OCI-LY3 (cell line): ENCODE results near the gene SNTG2.

ENCODE experiments used
- H2AFZ ChIP-seq: fragments of 200-600, 300-600 bp; shearing (Covaris generic); 2 replicates; pipeline ENCODE4 v1.6.0; 2014; ENCODE audit warnings: antibody characterized with exemption, low read depth, low read length
- H3K27ac ChIP-seq: fragments of 200-600, 300-600 bp; sonication (generic); 2 replicates; pipeline ENCODE4 v1.5.1; 2014; ENCODE audit warnings: mild to moderate bottlenecking, low read length, moderate library complexity, mixed read lengths
- H3K27me3 ChIP-seq: fragments of 200-600, 300-600 bp; sonication (generic); 2 replicates; pipeline ENCODE4 v1.6.1; 2014; ENCODE audit warnings: low read depth, low read length, mixed read lengths
- H3K36me3 ChIP-seq: fragments of 200-600, 300-600 bp; sonication (generic); replicated peaks from 2 replicates; pipeline ENCODE3; 2014; ENCODE audit warnings: low read depth, low read length, mixed read lengths
- H3K4me1 ChIP-seq: fragments of 300-600, 200-600 bp; sonication (generic); 2 replicates; pipeline ENCODE4 v1.6.1; 2014; ENCODE audit warnings: low read length, mixed read lengths
- H3K4me2 ChIP-seq: fragments of 200-600, 300-600 bp; sonication (generic); 2 replicates; pipeline ENCODE4 v1.6.1; 2014; ENCODE audit warnings: low read length, mixed read lengths
- H3K4me3 ChIP-seq: fragments of 300-600, 200-600 bp; sonication (generic); 2 replicates; pipeline ENCODE4 v1.5.1; 2014; ENCODE audit warnings: antibody characterized with exemption, mild to moderate bottlenecking, low read length, moderate library complexity
- H3K79me2 ChIP-seq: fragments of 300-600, 200-600 bp; shearing (Covaris generic); 2 replicates; pipeline ENCODE4 v1.6.1; 2014; ENCODE audit warnings: mild to moderate bottlenecking, low read length, mixed read lengths
- H3K9ac ChIP-seq: fragments of 300-600, 200-600 bp; shearing (Covaris generic); 2 replicates; pipeline ENCODE4 v1.6.0; 2014; ENCODE audit warnings: mild to moderate bottlenecking, low read length, moderate library complexity
- H3K9me3 ChIP-seq: fragments of 200-600, 300-600 bp; shearing (Covaris generic); 2 replicates; pipeline ENCODE4 v1.6.1; 2014; ENCODE audit warnings: low read length, mixed read lengths; ENCODE audit not compliant: insufficient read depth
- H4K20me1 ChIP-seq: fragments of 200-600, 300-600 bp; sonication (generic); 2 replicates; pipeline ENCODE4 v1.6.1; 2016; ENCODE audit warnings: low read length, mixed read lengths; ENCODE audit not compliant: insufficient read depth
- CTCF ChIP-seq: fragments of 200-600, 300-600 bp; sonication (generic); IDR thresholded peaks from 2 replicates; pipeline ENCODE4 v1.5.1; 2014; ENCODE audit warnings: antibody characterized with exemption, low read length, low read depth
- EZH2phosphoT487 ChIP-seq: fragments of 200-600 bp; shearing (Covaris generic); IDR thresholded peaks from 2 replicates; pipeline ENCODE4 v1.6.1; 2018; ENCODE audit warnings: antibody characterized with exemption, mixed run types, low read depth

SNTG2 gene

GRCh38 chr2:1266351-1266750 lies 315.7 kb downstream of the SNTG2 start:
- Histone ChIP-seq H3K27me3 (no peaks in the 10 kb centered on the region), H3K4me3 (no peak overlapping the region), H3K36me3 (no peaks in the 10 kb centered on the region), H4K20me1 (no peaks in the 10 kb centered on the region), H3K9me3 (no peaks in the 10 kb centered on the region), H2AFZ (no peak overlapping the region), H3K9ac (no peak overlapping the region), H3K79me2 (no peaks in the 10 kb centered on the region), H3K4me2 (no peak overlapping the region), H3K4me1 (no peaks in the 10 kb centered on the region), H3K27ac (no peak overlapping the region)
- TF ChIP-seq EZH2phosphoT487 (no peak), CTCF (no peak)

GRCh38 chr2:1268034-1268433 lies 317.4 kb downstream of the SNTG2 start:
- Histone ChIP-seq H3K9ac (no peak overlapping the region), H3K27me3 (no peaks in the 10 kb centered on the region)

GRCh38 chr2:1269812-1270211 lies 319.2 kb downstream of the SNTG2 start:
- Histone ChIP-seq H3K79me2 (no peaks in the 10 kb centered on the region), H3K9me3 (no peaks in the 10 kb centered on the region), H3K4me3 (no peak overlapping the region), H3K27me3 (peaks cover 5% of the 10 kb centered on the region), H3K27ac (no peak overlapping the region), H2AFZ (no peak overlapping the region), H3K36me3 (no peaks in the 10 kb centered on the region), H3K4me2 (no peak overlapping the region), H3K4me1 (no peaks in the 10 kb centered on the region), H4K20me1 (no peaks in the 10 kb centered on the region), H3K9ac (no peak overlapping the region)
- TF ChIP-seq EZH2phosphoT487, result no peak
- no peak for TF ChIP-seq CTCF

More at GRCh38 chr2:1268034-1268433, 317.4 kb downstream of the SNTG2 start:
- no peaks in the 10 kb centered on the region for H3K79me2 ChIP-seq
- H3K9me3 ChIP-seq, result no peaks in the 10 kb centered on the region
- H3K4me2 ChIP-seq, result no peak overlapping the region
- H3K27ac ChIP-seq, result no peak overlapping the region
- H3K36me3 ChIP-seq, result no peaks in the 10 kb centered on the region
- H3K4me1 ChIP-seq, result no peaks in the 10 kb centered on the region
- no peak overlapping the region for H2AFZ ChIP-seq
- TF ChIP-seq EZH2phosphoT487 (no peak), CTCF (no peak)
- no peaks in the 10 kb centered on the region for H4K20me1 ChIP-seq
- no peak overlapping the region for H3K4me3 ChIP-seq

GRCh38 chr2:1272835-1273234 lies 322.2 kb downstream of the SNTG2 start:
- H3K27ac ChIP-seq, result no peak overlapping the region
- TF ChIP-seq EZH2phosphoT487 (no peak), CTCF (no peak)
- H4K20me1 ChIP-seq, result no peaks in the 10 kb centered on the region
- no peak overlapping the region for H2AFZ ChIP-seq
- no peak overlapping the region for H3K4me2 ChIP-seq
- H3K4me1 ChIP-seq, result no peaks in the 10 kb centered on the region
- H3K79me2 ChIP-seq, result no peaks in the 10 kb centered on the region
- H3K4me3 ChIP-seq, result no peak overlapping the region
- H3K9ac ChIP-seq, result no peak overlapping the region
- H3K36me3 ChIP-seq, result no peaks in the 10 kb centered on the region
- no peaks in the 10 kb centered on the region for H3K9me3 ChIP-seq
- H3K27me3 ChIP-seq, result peaks cover 5% of the 10 kb centered on the region
